HepG2 (cell line): Measurements from ENCODE around the gene PIP5K1A.

Experiments used
- MTA3 ChIP-seq: sonication (generic); formaldehyde crosslinking; IDR thresholded peaks from 2 replicates; pipeline ENCODE4 v1.4.0; 2020; ENCODE audit warnings: missing genetic modification reagents
- SIN3A ChIP-seq: IDR thresholded peaks from 2 replicates; pipeline ENCODE4 v1.6.1; 2011; ENCODE audit warnings: low read depth, mild to moderate bottlenecking, control low read depth, low read length, borderline replicate concordance
- ZNF709 ChIP-seq: sonication (generic); formaldehyde crosslinking; IDR thresholded peaks from 2 replicates; pipeline ENCODE4 v1.5.0; 2020; ENCODE audit warnings: mild to moderate bottlenecking, missing genetic modification reagents
- TF ChIP-seq, protein P1 (sequence below): sonication (generic); formaldehyde crosslinking; IDR thresholded peaks from 2 replicates; pipeline ENCODE4 v1.4.0; 2020; ENCODE audit warnings: low read depth, mild to moderate bottlenecking, missing genetic modification reagents
- TF ChIP-seq, protein P2 (sequence below), 2 experiments: IDR thresholded peaks; 2 replicates each; pipeline ENCODE4 v1.6.1; 2011 to 2012; ENCODE audit warnings: low read length in 2 of 2, borderline replicate concordance in 1 of 2, low read depth in 1 of 2, mild to moderate bottlenecking in 1 of 2, moderate library complexity in 1 of 2

DNA sequence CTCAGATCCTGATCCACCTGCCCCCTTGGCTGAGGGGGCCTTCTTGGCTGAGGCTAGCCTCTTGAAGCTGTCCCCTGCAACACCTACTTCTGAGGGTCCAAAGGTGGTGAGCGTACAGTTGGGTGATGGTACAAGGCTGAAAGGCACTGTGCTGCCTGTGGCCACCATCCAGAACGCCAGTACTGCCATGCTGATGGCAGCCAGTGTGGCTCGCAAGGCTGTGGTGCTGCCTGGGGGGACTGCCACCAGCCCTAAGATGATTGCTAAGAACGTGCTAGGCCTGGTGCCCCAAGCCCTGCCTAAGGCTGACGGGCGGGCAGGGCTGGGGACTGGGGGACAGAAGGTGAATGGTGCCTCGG is 89.0 kb downstream of the PIP5K1A start:
- TF ChIP-seq, protein P1, sequence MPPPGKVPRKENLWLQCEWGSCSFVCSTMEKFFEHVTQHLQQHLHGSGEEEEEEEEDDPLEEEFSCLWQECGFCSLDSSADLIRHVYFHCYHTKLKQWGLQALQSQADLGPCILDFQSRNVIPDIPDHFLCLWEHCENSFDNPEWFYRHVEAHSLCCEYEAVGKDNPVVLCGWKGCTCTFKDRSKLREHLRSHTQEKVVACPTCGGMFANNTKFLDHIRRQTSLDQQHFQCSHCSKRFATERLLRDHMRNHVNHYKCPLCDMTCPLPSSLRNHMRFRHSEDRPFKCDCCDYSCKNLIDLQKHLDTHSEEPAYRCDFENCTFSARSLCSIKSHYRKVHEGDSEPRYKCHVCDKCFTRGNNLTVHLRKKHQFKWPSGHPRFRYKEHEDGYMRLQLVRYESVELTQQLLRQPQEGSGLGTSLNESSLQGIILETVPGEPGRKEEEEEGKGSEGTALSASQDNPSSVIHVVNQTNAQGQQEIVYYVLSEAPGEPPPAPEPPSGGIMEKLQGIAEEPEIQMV (CRISPR knock-in tag) = no peak
- TF ChIP-seq ZNF709 (CRISPR knock-in tag) = no peak
- TF ChIP-seq, protein P2, sequence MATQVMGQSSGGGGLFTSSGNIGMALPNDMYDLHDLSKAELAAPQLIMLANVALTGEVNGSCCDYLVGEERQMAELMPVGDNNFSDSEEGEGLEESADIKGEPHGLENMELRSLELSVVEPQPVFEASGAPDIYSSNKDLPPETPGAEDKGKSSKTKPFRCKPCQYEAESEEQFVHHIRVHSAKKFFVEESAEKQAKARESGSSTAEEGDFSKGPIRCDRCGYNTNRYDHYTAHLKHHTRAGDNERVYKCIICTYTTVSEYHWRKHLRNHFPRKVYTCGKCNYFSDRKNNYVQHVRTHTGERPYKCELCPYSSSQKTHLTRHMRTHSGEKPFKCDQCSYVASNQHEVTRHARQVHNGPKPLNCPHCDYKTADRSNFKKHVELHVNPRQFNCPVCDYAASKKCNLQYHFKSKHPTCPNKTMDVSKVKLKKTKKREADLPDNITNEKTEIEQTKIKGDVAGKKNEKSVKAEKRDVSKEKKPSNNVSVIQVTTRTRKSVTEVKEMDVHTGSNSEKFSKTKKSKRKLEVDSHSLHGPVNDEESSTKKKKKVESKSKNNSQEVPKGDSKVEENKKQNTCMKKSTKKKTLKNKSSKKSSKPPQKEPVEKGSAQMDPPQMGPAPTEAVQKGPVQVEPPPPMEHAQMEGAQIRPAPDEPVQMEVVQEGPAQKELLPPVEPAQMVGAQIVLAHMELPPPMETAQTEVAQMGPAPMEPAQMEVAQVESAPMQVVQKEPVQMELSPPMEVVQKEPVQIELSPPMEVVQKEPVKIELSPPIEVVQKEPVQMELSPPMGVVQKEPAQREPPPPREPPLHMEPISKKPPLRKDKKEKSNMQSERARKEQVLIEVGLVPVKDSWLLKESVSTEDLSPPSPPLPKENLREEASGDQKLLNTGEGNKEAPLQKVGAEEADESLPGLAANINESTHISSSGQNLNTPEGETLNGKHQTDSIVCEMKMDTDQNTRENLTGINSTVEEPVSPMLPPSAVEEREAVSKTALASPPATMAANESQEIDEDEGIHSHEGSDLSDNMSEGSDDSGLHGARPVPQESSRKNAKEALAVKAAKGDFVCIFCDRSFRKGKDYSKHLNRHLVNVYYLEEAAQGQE (IDR thresholded peaks at IDR 0.05; ENCODE audit: borderline replicate concordance in 1 of 2, low read depth in 1 of 2, low read length in 2 of 2) = no peak
- no peak for TF ChIP-seq SIN3A
- no peak for TF ChIP-seq MTA3 (CRISPR knock-in tag)
